WERI-Rb-1 (cell line): Measurements from ENCODE around the gene PRKAR2B.
"Not testable (repeated sequence)": the region's sequence is repeated elsewhere in the genome, so short reads cannot be mapped to it uniquely, and the experiment has no call there.

Experiments used
- DNase-seq: peaks from one replicate; pipeline ENCODE4 v3.0.0-alpha.2; 2020
- H3K27ac ChIP-seq: fragments of 250-450 bp; sonication (Bioruptor Pico); 2 replicates; pipeline ENCODE4 v1.5.1; 2020; ENCODE audit warnings: mild to moderate bottlenecking, moderate library complexity
- H3K27me3 ChIP-seq: fragments of 250-450 bp; sonication (Bioruptor Pico); 2 replicates; pipeline ENCODE4 v1.5.1; 2021; ENCODE audit warnings: mild to moderate bottlenecking, low read depth, moderate library complexity; ENCODE audit not compliant: insufficient read depth, severe bottlenecking
- H3K36me3 ChIP-seq: fragments of 250-450 bp; sonication (Bioruptor Pico); 2 replicates; pipeline ENCODE4 v1.5.1; 2020; ENCODE audit warnings: mild to moderate bottlenecking, moderate library complexity
- H3K4me3 ChIP-seq: 2 replicates; pipeline ENCODE4 v1.5.1; 2011; ENCODE audit warnings: low read depth, mild to moderate bottlenecking, control low read depth, low read length
- H3K9me3 ChIP-seq: fragments of 250-450 bp; sonication (Bioruptor Pico); 2 replicates; pipeline ENCODE4 v1.5.1; 2021; ENCODE audit warnings: mild to moderate bottlenecking, moderate library complexity; ENCODE audit not compliant: severe bottlenecking
- CTCF ChIP-seq: IDR thresholded peaks from 2 replicates; pipeline ENCODE4 v1.5.1; 2011; ENCODE audit warnings: low read depth, mild to moderate bottlenecking, control low read depth, inconsistent platforms, low read length

Gene PRKAR2B

GRCh38 chr7:107080533-107080932 is 36.0 kb downstream of the PRKAR2B start:
- no peak for DNase-seq
- Histone ChIP-seq H3K4me3 (no peak overlapping the region), H3K9me3 (no peaks in the 10 kb centered on the region), H3K27me3 (no peaks in the 10 kb centered on the region), H3K36me3 (no peaks in the 10 kb centered on the region), H3K27ac (no peak overlapping the region)
- TF ChIP-seq CTCF = no peak

- no peaks in the 10 kb centered on the region for H3K36me3 ChIP-seq
- no peak overlapping the region for H3K4me3 ChIP-seq
- no peak overlapping the region for H3K27ac ChIP-seq
- no peak for TF ChIP-seq CTCF
- H3K27me3 ChIP-seq = no peaks in the 10 kb centered on the region
- H3K9me3 ChIP-seq = no peaks in the 10 kb centered on the region
- no peak for DNase-seq
These were observed 40.7 kb downstream of the PRKAR2B start for GRCh38 chr7:107085180-107085579.

GRCh38 chr7:107089627-107090026 is 45.1 kb downstream of the PRKAR2B start:
- no peak for DNase-seq
- no peak for TF ChIP-seq CTCF
- Histone ChIP-seq H3K9me3 (no peaks in the 10 kb centered on the region), H3K4me3 (no peak overlapping the region), H3K27me3 (no peaks in the 10 kb centered on the region), H3K27ac (no peak overlapping the region), H3K36me3 (no peaks in the 10 kb centered on the region)

- Histone ChIP-seq H3K27ac (no peak overlapping the region), H3K9me3 (no peaks in the 10 kb centered on the region), H3K27me3 (no peaks in the 10 kb centered on the region), H3K4me3 (no peak overlapping the region), H3K36me3 (no peaks in the 10 kb centered on the region)
- TF ChIP-seq CTCF = no peak
- DNase-seq = no peak
These were observed 46.0 kb downstream of the PRKAR2B start for GRCh38 chr7:107090457-107090856.

- Histone ChIP-seq H3K4me3 (no peak overlapping the region), H3K9me3 (no peaks in the 10 kb centered on the region), H3K36me3 (no peaks in the 10 kb centered on the region), H3K27ac (no peak overlapping the region), H3K27me3 (no peaks in the 10 kb centered on the region)
- DNase-seq = no peak
- no peak for TF ChIP-seq CTCF
These were observed 46.8 kb downstream of the PRKAR2B start for GRCh38 chr7:107091306-107091705.

- H3K27me3 ChIP-seq, H3K36me3 ChIP-seq, H3K27ac ChIP-seq, H3K9me3 ChIP-seq, DNase-seq, H3K4me3 ChIP-seq: not testable (repeated sequence)
These were observed 49.2 kb downstream of the PRKAR2B start for GRCh38 chr7:107093671-107094070.

GRCh38 chr7:107099154-107099553 is 54.6 kb downstream of the PRKAR2B start:
- not testable (repeated sequence) for H3K27me3 ChIP-seq, DNase-seq, H3K9me3 ChIP-seq, H3K36me3 ChIP-seq, H3K4me3 ChIP-seq, H3K27ac ChIP-seq
